Heart left ventricle (tissue), 16 donors: Measurements from ENCODE around the gene RNASET2. TPM values are rescaled to one million over a fixed set of nuclear protein-coding genes. Genes with fewer than 3 reads are reported as not detected.
A peak's percentile ranks its signal among the peaks of the same experiment; 100 is the strongest.

Experiments used
- ATAC-seq, 4 donors: fragments of 200-7000 bp; cut with Tn5 transposase; one replicate each; pipeline ENCODE4 v1.9.1; 2020 to 2022; ENCODE audit warnings: moderate library complexity in 4 of 4, mild to moderate bottlenecking in 3 of 4, moderate number of reproducible peaks in 1 of 4
- DNase-seq, 5 donors: peaks; one replicate each; pipeline ENCODE4 v3.0.0-alpha.2; 2020
- H3K27ac ChIP-seq, 12 donors: fragments of 200-600 bp; sonication (generic) in 4 of 12; one replicate each; pipeline versions ENCODE4 v1.5.0 to v1.8.0; 2016 to 2022; ENCODE audit warnings: mild to moderate bottlenecking in 2 of 12
- H3K27me3 ChIP-seq, 9 donors: fragments of 200-600 bp; sonication (generic) in 2 of 9; one replicate each; pipeline versions ENCODE4 v1.5.1 to v1.8.0; 2016 to 2022; ENCODE audit warnings: mild to moderate bottlenecking in 3 of 9
- H3K36me3 ChIP-seq, 9 donors: fragments of 200-600 bp; sonication (generic) in 2 of 9; one replicate each; pipeline versions ENCODE4 v1.5.0 to v1.8.0; 2018 to 2022; ENCODE audit warnings: mild to moderate bottlenecking in 2 of 9
- H3K4me1 ChIP-seq, 12 donors: fragments of 200-600 bp; sonication (generic) in 4 of 12; one replicate each; pipeline versions ENCODE4 v1.5.0 to v1.8.0; 2016 to 2022; ENCODE audit warnings: mild to moderate bottlenecking in 3 of 12
- H3K4me3 ChIP-seq, 12 donors: fragments of 200-600 bp; sonication (generic) in 4 of 12; one replicate each; pipeline versions ENCODE4 v1.5.0 to v1.8.0; 2017 to 2022; ENCODE audit warnings: mild to moderate bottlenecking in 9 of 12, moderate library complexity in 4 of 12
- H3K9me3 ChIP-seq, 12 donors: fragments of 200-600 bp; sonication (generic) in 4 of 12; one replicate each; pipeline versions ENCODE4 v1.5.0 to v1.8.0; 2016 to 2022; ENCODE audit warnings: mild to moderate bottlenecking in 1 of 12
- POLR2A ChIP-seq, 2 donors: fragments of 450-650 bp; IDR thresholded peaks; one replicate each; pipeline ENCODE4 v1.6.1; 2017; ENCODE audit warnings: antibody characterized with exemption in 2 of 2, mild to moderate bottlenecking in 2 of 2, moderate library complexity in 2 of 2
- WGBS, 4 donors: extraction: QIAGEN DNeasy Blood & Tissue Kit in 2 of 4; methylation state at CpG; one replicate each; pipeline versions ENCODE4 v1.1.5 to v1.1.7; 2013 to 2018; 5-methylcytosine and 5-hydroxymethylcytosine counted together
- intact Hi-C, 10 donors: fragments of 100-400 bp; cut with DNase I; formaldehyde crosslinking; loops; one replicate each; pipeline versions ENCODE4 v1.11.1 to v1.14.2; 2022
- polyA plus RNA-seq, 2 donors: library from polyadenylated mRNA; stranded (reverse); fragments of 200-250 nt; gene quantifications; one replicate each; pipeline ENCODE4 v1.2.3, GENCODE V29; 2013
- total RNA-seq, 9 donors: library from RNA; depleted of rRNA in 2 of 9; stranded (reverse); fragments of >200 nt in 2 of 9; fragmentation: NEBNext Ultra II Directional in 3 of 9; extraction: Animal tissue kit (Norgen Biotek cat#: 25700) in 3 of 9; gene quantifications; one replicate each; pipeline versions ENCODE4 v1.1.0 to v1.2.4, GENCODE V29; 2016 to 2023
- TF ChIP-seq, protein P1 (sequence below), 12 donors: fragments of 200-600 bp; sonication (generic) in 4 of 12; IDR thresholded peaks; one replicate each; pipeline versions ENCODE4 v1.5.0 to v1.8.0; 2018 to 2022; ENCODE audit warnings: antibody characterized with exemption in 12 of 12, mild to moderate bottlenecking in 5 of 12
- donor health status: ischemic (EF 13 %, LVEDD 7.1; RV severe dilation, severe dysfunction).
- donor health status: healthy with polysubstance abuse.
- donor health status: DM: no; HTN: yes; CAD: no.
- donor health status: DM: no; HTN: no; CAD: no.
- donor health status: ischemic (EF 25% LVEDD 6.9; RV normal size, moderate dysfunction).
- donor health status: ischemic (EF 25% LVEDD 5.7; RV mildly dilated, moderate dysfunction).
- donor health status: healthy.
- donor health status: DM: yes; HTN: yes; CAD: no.
- donor health status: ischemic (EF 35%, LVEDD 5.7; RV mildly dilated, moderate dysfunction).
- donor health status: nonischemic (EF 11% LVEDD 7.7; RV severe dilation, severe dysfunction).
- donor health status: DM: yes; HTN: yes; CAD: no.
- donor health status: PGD.
- donor health status: ischemic (EF 29% LVEDD 5.4; RV normal size, mild dysfunction).
- donor health status: nonischemic (EF 23%, LVEDD 6.1; RV moderate dilation, normal function).

Gene RNASET2
- total and polyA plus RNA-seq, 11 donors, result 5.7 to 76.0 (median 13.5) TPM

GRCh38 chr6:166925141-166925996, 31.0 kb downstream of the RNASET2 start:
- ATAC-seq (peak in 1 of 4 donors; percentile 37), DNase-seq (no peak)
- Histone ChIP-seq H3K27ac (peak overlapping the region in 3 of 12 donors; percentile 8 to 73 (median 22)), H3K36me3 (peaks cover 0 to 24% (median 0%) of the 10 kb centered on the region in 9 donors), H3K27me3 (no peaks in the 10 kb centered on the region), H3K9me3 (no peaks in the 10 kb centered on the region), H3K4me3 (no peak overlapping the region), H3K4me1 (peaks cover 0 to 28% (median 8%) of the 10 kb centered on the region in 12 donors)
- 96 to 98% (median 97%) methylated on average over 19 of the region's 19 CpGs for WGBS, 4 donors
- TF ChIP-seq POLR2A (IDR thresholded peaks at IDR 0.05), result no peak
- TF ChIP-seq, protein P1, sequence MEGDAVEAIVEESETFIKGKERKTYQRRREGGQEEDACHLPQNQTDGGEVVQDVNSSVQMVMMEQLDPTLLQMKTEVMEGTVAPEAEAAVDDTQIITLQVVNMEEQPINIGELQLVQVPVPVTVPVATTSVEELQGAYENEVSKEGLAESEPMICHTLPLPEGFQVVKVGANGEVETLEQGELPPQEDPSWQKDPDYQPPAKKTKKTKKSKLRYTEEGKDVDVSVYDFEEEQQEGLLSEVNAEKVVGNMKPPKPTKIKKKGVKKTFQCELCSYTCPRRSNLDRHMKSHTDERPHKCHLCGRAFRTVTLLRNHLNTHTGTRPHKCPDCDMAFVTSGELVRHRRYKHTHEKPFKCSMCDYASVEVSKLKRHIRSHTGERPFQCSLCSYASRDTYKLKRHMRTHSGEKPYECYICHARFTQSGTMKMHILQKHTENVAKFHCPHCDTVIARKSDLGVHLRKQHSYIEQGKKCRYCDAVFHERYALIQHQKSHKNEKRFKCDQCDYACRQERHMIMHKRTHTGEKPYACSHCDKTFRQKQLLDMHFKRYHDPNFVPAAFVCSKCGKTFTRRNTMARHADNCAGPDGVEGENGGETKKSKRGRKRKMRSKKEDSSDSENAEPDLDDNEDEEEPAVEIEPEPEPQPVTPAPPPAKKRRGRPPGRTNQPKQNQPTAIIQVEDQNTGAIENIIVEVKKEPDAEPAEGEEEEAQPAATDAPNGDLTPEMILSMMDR (IDR thresholded peaks at IDR 0.05), result no peak
- intact Hi-C loops, result loop anchor here in 1 of 10 donors (10.0 kb wide), 1 partner anchor 61 kb away; no protein-coding TSS in a partner anchor

DNA sequence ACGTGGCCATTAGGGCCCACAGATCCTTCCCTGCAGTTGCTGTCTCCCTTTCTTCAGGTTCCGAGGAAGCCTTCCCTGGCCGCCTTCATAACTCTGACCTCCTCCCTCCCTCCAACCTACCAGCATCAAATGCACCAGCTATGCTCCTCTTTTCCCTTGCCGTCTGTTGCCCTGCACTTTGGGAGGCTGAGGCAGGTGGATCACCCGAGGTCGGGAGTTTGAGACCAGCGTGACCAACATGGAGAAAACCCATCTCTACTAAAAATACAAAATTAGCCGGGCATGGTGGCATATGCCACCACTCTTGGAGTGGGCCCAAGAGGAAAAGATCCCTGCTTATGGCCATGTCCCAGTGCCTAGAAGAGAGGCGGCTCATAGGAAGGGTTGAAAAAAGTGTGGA, 31.8 kb downstream of the RNASET2 start:
- Histone ChIP-seq H3K9me3 (no peaks in the 10 kb centered on the region), H3K27me3 (no peaks in the 10 kb centered on the region), H3K36me3 (peaks cover 0 to 16% (median 0%) of the 10 kb centered on the region in 9 donors), H3K4me3 (no peak overlapping the region), H3K27ac (no peak overlapping the region), H3K4me1 (peaks cover 0 to 22% (median 7%) of the 10 kb centered on the region in 12 donors)
- intact Hi-C loops, result loop anchor here in 1 of 10 donors (10.0 kb wide), 1 partner anchor 60 kb away; no protein-coding TSS in a partner anchor
- whole genome bisulfite sequencing, 4 donors, result 96 to 98% (median 97%) methylated on average over 9 of the region's 9 CpGs
- no peak for DNase-seq
- no peak for TF ChIP-seq POLR2A (IDR thresholded peaks at IDR 0.05)
- TF ChIP-seq, protein P1 (IDR thresholded peaks at IDR 0.05), result no peak
- no peak for ATAC-seq

- ATAC-seq, result no peak
- intact Hi-C loops, result loop anchor here in 1 of 10 donors (10.0 kb wide), 1 partner anchor 58 kb away; no protein-coding TSS in a partner anchor
- WGBS, 4 donors, result 94 to 98% (median 96%) methylated on average over 7 of the region's 7 CpGs
- H3K27me3 ChIP-seq, result no peaks in the 10 kb centered on the region
- no peak overlapping the region for H3K27ac ChIP-seq
- peaks cover 0 to 11% (median 5%) of the 10 kb centered on the region in 12 donors for H3K4me1 ChIP-seq
- H3K36me3 ChIP-seq, result peaks cover 0 to under 1% (median 0%) of the 10 kb centered on the region in 9 donors
- H3K9me3 ChIP-seq, result no peaks in the 10 kb centered on the region
- TF ChIP-seq, protein P1 (IDR thresholded peaks at IDR 0.05), result no peak
- TF ChIP-seq POLR2A (IDR thresholded peaks at IDR 0.05), result no peak
- no peak for DNase-seq
- no peak overlapping the region for H3K4me3 ChIP-seq
Measured at GRCh38 chr6:166922937-166923336, 33.4 kb downstream of the RNASET2 start.

GRCh38 chr6:166921570-166921969, 34.8 kb downstream of the RNASET2 start:
- DNase-seq, result no peak
- TF ChIP-seq, protein P1 (IDR thresholded peaks at IDR 0.05), result no peak
- TF ChIP-seq POLR2A (IDR thresholded peaks at IDR 0.05), result no peak
- Histone ChIP-seq H3K4me1 (peaks cover 0 to 4% (median 0%) of the 10 kb centered on the region in 12 donors), H3K4me3 (no peak overlapping the region), H3K27me3 (no peaks in the 10 kb centered on the region), H3K27ac (no peak overlapping the region), H3K9me3 (peaks cover 0 to 8% (median 0%) of the 10 kb centered on the region in 12 donors), H3K36me3 (no peaks in the 10 kb centered on the region)
- 91 to 95% (median 95%) methylated on average over 3 of the region's 3 CpGs for WGBS, 4 donors
- no peak for ATAC-seq
- intact Hi-C loops, result loop anchor here in 1 of 10 donors (10.0 kb wide), 1 partner anchor 57 kb away; no protein-coding TSS in a partner anchor
